Measurements from ENCODE around the gene ABHD16A. TPM values are rescaled to one million over a fixed set of nuclear protein-coding genes. Genes with fewer than 3 reads are reported as not detected.

Gene ABHD16A
- total and polyA plus RNA-seq, 10 of the 15 experiments (the other 5 are each of a cell fraction or from before 2014, with no cell fraction given), result 7.5 to 43.0 (median 32.9) TPM

DNA sequence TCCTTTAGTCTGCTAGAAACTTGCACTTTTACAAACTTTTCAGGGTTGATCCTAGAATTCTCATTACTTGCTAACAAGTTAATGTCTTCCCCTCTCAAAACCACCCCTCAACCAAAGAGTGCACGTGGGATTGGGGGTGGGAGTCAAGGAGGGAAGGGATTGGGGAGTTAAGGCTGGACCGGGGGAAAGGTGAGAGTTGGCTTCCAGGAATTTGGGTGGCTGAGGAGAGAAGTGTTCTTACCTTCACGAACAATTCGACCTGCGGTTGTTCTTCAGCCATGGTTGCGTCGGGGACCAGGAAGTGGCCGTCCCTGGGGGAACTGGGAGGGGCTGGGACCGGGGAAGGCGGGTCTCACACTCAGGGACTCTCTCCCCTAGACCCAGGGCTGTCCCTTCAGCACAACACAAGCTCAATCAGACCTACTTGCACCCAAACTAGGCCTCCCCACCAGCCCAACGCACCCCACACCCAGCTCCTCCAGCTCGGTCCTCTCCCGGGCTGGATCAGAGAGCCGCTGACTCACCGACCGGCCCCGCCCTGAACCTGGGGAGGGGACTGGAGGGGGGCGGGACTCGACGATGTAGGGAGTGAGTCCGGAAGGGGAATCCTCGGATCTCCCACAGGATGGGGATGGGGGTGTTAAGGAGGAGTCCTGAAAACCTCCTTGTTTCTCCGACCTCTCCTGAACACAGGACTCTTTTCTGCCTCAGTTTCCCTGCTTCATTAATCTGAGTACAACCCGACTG lies 33.1 kb upstream of the ABHD16A start, which contains the start of gene CLIC1 (continued):
- TF ChIP-seq CEBPB (IDR thresholded peaks at IDR 0.05; ENCODE audit: borderline replicate concordance in 1 of 2, low read depth in 2 of 2, low read length in 2 of 2) (no peak), ZNF24 (IDR thresholded peaks at IDR 0.05) (no peak), POLR2AphosphoS5 (IDR thresholded peaks at IDR 0.05; ENCODE audit: low read length) (peak; percentile 82), SREBF2 (IDR thresholded peaks at IDR 0.05; ENCODE audit: low read length) (no peak), PAX8 (IDR thresholded peaks at IDR 0.05) (no peak), NR2C2 (IDR thresholded peaks at IDR 0.05; ENCODE audit: borderline replicate concordance, control insufficient read depth, insufficient read length, low read depth) (no peak), NBN (IDR thresholded peaks at IDR 0.05) (peak; percentile 47; the same call in 1 of the 2 replicates), MTA3 (IDR thresholded peaks at IDR 0.05; ENCODE audit: borderline replicate concordance, low read length) (no peak), EP300 (IDR thresholded peaks at IDR 0.05; ENCODE audit: borderline replicate concordance in 1 of 2, control insufficient read depth in 1 of 2, low read depth in 2 of 2, low read length in 2 of 2) (no peak), NFXL1 (IDR thresholded peaks at IDR 0.05; ENCODE audit: borderline replicate concordance) (no peak), BMI1 (IDR thresholded peaks at IDR 0.05; ENCODE audit: borderline replicate concordance) (no peak), RAD51 (IDR thresholded peaks at IDR 0.05) (no peak), POLR2A (IDR thresholded peaks at IDR 0.05; ENCODE audit: low read depth, low read length) (peak; percentile 90), ZNF217 (IDR thresholded peaks at IDR 0.05) (no peak), CHD1 (IDR thresholded peaks at IDR 0.05; ENCODE audit: low read depth, low read length) (peak; percentile 86; the same call in 1 of the 2 replicates)
- TF ChIP-seq, protein P1, sequence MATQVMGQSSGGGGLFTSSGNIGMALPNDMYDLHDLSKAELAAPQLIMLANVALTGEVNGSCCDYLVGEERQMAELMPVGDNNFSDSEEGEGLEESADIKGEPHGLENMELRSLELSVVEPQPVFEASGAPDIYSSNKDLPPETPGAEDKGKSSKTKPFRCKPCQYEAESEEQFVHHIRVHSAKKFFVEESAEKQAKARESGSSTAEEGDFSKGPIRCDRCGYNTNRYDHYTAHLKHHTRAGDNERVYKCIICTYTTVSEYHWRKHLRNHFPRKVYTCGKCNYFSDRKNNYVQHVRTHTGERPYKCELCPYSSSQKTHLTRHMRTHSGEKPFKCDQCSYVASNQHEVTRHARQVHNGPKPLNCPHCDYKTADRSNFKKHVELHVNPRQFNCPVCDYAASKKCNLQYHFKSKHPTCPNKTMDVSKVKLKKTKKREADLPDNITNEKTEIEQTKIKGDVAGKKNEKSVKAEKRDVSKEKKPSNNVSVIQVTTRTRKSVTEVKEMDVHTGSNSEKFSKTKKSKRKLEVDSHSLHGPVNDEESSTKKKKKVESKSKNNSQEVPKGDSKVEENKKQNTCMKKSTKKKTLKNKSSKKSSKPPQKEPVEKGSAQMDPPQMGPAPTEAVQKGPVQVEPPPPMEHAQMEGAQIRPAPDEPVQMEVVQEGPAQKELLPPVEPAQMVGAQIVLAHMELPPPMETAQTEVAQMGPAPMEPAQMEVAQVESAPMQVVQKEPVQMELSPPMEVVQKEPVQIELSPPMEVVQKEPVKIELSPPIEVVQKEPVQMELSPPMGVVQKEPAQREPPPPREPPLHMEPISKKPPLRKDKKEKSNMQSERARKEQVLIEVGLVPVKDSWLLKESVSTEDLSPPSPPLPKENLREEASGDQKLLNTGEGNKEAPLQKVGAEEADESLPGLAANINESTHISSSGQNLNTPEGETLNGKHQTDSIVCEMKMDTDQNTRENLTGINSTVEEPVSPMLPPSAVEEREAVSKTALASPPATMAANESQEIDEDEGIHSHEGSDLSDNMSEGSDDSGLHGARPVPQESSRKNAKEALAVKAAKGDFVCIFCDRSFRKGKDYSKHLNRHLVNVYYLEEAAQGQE (IDR thresholded peaks at IDR 0.05; ENCODE audit: low read depth, low read length), result 0 out of 2 replicates have a peak, but pooled peaks have one; percentile 34
- TF ChIP-seq, protein P2, sequence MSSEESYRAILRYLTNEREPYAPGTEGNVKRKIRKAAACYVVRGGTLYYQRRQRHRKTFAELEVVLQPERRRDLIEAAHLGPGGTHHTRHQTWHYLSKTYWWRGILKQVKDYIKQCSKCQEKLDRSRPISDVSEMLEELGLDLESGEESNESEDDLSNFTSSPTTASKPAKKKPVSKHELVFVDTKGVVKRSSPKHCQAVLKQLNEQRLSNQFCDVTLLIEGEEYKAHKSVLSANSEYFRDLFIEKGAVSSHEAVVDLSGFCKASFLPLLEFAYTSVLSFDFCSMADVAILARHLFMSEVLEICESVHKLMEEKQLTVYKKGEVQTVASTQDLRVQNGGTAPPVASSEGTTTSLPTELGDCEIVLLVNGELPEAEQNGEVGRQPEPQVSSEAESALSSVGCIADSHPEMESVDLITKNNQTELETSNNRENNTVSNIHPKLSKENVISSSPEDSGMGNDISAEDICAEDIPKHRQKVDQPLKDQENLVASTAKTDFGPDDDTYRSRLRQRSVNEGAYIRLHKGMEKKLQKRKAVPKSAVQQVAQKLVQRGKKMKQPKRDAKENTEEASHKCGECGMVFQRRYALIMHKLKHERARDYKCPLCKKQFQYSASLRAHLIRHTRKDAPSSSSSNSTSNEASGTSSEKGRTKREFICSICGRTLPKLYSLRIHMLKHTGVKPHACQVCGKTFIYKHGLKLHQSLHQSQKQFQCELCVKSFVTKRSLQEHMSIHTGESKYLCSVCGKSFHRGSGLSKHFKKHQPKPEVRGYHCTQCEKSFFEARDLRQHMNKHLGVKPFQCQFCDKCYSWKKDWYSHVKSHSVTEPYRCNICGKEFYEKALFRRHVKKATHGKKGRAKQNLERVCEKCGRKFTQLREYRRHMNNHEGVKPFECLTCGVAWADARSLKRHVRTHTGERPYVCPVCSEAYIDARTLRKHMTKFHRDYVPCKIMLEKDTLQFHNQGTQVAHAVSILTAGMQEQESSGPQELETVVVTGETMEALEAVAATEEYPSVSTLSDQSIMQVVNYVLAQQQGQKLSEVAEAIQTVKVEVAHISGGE (CRISPR knock-in tag; IDR thresholded peaks at IDR 0.05), result no peak
- TF ChIP-seq, protein P3, sequence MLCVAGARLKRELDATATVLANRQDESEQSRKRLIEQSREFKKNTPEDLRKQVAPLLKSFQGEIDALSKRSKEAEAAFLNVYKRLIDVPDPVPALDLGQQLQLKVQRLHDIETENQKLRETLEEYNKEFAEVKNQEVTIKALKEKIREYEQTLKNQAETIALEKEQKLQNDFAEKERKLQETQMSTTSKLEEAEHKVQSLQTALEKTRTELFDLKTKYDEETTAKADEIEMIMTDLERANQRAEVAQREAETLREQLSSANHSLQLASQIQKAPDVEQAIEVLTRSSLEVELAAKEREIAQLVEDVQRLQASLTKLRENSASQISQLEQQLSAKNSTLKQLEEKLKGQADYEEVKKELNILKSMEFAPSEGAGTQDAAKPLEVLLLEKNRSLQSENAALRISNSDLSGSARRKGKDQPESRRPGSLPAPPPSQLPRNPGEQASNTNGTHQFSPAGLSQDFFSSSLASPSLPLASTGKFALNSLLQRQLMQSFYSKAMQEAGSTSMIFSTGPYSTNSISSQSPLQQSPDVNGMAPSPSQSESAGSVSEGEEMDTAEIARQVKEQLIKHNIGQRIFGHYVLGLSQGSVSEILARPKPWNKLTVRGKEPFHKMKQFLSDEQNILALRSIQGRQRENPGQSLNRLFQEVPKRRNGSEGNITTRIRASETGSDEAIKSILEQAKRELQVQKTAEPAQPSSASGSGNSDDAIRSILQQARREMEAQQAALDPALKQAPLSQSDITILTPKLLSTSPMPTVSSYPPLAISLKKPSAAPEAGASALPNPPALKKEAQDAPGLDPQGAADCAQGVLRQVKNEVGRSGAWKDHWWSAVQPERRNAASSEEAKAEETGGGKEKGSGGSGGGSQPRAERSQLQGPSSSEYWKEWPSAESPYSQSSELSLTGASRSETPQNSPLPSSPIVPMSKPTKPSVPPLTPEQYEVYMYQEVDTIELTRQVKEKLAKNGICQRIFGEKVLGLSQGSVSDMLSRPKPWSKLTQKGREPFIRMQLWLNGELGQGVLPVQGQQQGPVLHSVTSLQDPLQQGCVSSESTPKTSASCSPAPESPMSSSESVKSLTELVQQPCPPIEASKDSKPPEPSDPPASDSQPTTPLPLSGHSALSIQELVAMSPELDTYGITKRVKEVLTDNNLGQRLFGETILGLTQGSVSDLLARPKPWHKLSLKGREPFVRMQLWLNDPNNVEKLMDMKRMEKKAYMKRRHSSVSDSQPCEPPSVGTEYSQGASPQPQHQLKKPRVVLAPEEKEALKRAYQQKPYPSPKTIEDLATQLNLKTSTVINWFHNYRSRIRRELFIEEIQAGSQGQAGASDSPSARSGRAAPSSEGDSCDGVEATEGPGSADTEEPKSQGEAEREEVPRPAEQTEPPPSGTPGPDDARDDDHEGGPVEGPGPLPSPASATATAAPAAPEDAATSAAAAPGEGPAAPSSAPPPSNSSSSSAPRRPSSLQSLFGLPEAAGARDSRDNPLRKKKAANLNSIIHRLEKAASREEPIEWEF (IDR thresholded peaks at IDR 0.05; ENCODE audit: insufficient replicate concordance, low read depth, low read length), result peak; percentile 25
